ENCODE results near the gene TOMM6.

Gene TOMM6

DNA sequence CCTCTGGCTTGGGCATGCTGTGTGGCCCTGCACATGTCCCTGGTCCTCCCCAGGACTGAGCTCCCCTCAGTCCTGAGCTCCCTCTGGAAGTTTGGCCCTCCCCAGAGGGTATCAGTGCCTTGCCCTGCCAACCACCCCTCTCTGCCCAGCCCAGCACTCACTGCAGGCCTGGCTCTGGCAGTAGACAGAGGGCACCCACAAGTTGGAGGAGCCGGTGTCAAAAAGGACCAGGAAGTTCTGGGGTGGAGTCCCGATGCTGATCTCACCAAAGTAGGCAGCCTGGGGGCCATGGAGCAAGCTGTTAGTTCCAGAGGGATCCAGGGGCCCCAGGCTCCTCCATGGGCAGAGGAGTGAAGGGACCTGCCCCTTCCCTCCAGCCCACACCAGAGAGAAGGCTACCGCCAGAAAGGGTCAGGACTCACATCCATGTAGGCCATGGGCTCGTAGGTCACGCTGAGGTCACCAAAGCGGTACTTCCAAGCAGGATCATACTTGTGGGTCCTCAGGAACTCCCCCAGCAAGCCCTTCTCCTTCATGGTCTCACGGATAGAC, 43.2 kb upstream of the TOMM6 start:
- TF ChIP-seq TCF4 (CRISPR knock-in tag; IDR thresholded peaks at IDR 0.05; ENCODE audit: borderline replicate concordance) (no peak), ZC3H10 (CRISPR knock-in tag; IDR thresholded peaks at IDR 0.05) (no peak)
- no peak for ATAC-seq

DNA sequence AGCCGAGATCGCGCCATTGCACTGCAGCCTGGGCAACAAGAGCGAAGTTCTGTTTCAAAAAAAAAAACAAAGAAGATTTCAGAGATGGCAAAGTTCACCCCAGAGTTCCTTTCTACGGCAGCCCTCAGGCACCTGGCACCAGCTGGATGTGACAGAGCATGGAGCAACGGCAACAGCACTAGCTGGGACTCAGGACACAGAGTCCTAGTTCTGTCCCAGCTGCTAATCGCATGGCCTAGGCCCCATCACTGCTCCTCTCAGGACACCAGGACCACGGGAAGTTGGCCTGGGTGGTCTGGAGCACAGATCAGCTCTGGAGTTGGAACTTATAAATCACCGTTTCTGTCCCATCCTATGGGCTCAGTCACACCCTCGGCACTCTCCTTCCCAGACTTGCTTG, 41.4 kb upstream of the TOMM6 start:
- ATAC-seq, result no peak
- TF ChIP-seq RARB (CRISPR knock-in tag; IDR thresholded peaks at IDR 0.05) (no peak), ISL1 (CRISPR knock-in tag; IDR thresholded peaks at IDR 0.05) (no peak), ZC3H10 (CRISPR knock-in tag; IDR thresholded peaks at IDR 0.05) (no peak), OSR1 (CRISPR knock-in tag; IDR thresholded peaks at IDR 0.05) (no peak), GLIS3 (CRISPR knock-in tag; IDR thresholded peaks at IDR 0.05) (no peak), CSDC2 (CRISPR knock-in tag; IDR thresholded peaks at IDR 0.05) (no peak), PPARA (CRISPR knock-in tag; IDR thresholded peaks at IDR 0.05; ENCODE audit: borderline replicate concordance) (no peak), ESRRG (CRISPR knock-in tag; IDR thresholded peaks at IDR 0.05) (no peak)

DNA sequence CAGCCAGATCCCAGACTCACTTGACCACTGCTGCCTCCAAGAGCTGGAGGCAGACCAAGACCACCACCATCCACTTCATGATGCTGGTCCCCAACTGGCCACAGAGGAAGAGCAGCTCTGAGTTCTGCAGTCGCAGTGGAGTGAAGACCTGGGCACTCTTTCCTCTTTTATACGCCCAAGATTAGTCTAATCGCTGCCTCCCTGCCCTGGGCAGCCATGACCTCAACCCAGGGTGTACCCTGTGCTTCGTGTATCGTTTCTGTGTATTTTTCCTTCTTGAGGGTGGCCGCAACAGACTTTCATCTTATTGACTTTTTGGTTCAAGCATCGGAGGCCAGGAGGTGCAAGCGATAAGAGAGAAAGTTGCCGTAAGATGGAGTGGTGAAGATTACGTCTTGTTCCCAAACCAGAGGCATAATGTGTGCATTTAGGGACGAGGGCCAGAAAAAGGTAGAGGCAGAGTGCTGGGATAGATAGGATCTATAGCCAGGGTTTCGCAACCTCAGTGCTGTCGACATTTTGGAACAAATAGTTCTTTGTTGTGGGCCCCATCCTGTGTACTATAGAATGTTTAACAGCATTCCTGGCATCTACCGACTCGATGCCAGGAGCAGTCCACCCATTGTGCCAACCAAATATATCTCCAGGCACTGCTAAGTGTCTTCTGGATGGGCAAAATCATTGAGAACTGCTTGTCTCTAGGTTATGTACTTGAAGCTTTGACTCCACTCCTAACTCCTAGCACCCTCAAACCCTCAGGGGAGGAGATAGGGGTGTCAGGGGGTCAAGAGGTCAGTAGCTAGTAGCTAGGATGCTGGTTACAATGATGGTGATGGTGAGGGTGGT, 40.0 kb upstream of the TOMM6 start, which contains the start of gene PGC:
PGC (minus strand) TSS at position 142 of the 846 bp plus-strand sequence; CDS start at position 79, 63 bp downstream.
- no peak for TF ChIP-seq ARNTL (CRISPR knock-in tag; IDR thresholded peaks at IDR 0.05; ENCODE audit: borderline replicate concordance, low read depth)
- no peak for TF ChIP-seq TOX (CRISPR knock-in tag; IDR thresholded peaks at IDR 0.05; ENCODE audit: borderline replicate concordance)
- TF ChIP-seq CSDC2 (CRISPR knock-in tag; IDR thresholded peaks at IDR 0.05), result no peak
- no peak for TF ChIP-seq ESRRG (CRISPR knock-in tag; IDR thresholded peaks at IDR 0.05)
- TF ChIP-seq RARB (CRISPR knock-in tag; IDR thresholded peaks at IDR 0.05), result no peak
- TF ChIP-seq, protein P1, sequence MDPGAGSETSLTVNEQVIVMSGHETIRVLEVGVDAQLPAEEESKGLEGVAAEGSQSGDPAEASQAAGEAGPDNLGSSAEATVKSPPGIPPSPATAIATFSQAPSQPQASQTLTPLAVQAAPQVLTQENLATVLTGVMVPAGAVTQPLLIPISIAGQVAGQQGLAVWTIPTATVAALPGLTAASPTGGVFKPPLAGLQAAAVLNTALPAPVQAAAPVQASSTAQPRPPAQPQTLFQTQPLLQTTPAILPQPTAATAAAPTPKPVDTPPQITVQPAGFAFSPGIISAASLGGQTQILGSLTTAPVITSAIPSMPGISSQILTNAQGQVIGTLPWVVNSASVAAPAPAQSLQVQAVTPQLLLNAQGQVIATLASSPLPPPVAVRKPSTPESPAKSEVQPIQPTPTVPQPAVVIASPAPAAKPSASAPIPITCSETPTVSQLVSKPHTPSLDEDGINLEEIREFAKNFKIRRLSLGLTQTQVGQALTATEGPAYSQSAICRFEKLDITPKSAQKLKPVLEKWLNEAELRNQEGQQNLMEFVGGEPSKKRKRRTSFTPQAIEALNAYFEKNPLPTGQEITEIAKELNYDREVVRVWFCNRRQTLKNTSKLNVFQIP (CRISPR knock-in tag; IDR thresholded peaks at IDR 0.05; ENCODE audit: borderline replicate concordance, low read depth), result no peak
- TF ChIP-seq, protein P2, sequence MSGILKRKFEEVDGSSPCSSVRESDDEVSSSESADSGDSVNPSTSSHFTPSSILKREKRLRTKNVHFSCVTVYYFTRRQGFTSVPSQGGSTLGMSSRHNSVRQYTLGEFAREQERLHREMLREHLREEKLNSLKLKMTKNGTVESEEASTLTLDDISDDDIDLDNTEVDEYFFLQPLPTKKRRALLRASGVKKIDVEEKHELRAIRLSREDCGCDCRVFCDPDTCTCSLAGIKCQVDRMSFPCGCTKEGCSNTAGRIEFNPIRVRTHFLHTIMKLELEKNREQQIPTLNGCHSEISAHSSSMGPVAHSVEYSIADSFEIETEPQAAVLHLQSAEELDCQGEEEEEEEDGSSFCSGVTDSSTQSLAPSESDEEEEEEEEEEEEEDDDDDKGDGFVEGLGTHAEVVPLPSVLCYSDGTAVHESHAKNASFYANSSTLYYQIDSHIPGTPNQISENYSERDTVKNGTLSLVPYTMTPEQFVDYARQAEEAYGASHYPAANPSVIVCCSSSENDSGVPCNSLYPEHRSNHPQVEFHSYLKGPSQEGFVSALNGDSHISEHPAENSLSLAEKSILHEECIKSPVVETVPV (CRISPR knock-in tag; IDR thresholded peaks at IDR 0.05), result no peak
- TF ChIP-seq ZFP30 (CRISPR knock-in tag; IDR thresholded peaks at IDR 0.05), result no peak
- TF ChIP-seq TCF4 (CRISPR knock-in tag; IDR thresholded peaks at IDR 0.05; ENCODE audit: borderline replicate concordance), result no peak
- TF ChIP-seq, protein P3, sequence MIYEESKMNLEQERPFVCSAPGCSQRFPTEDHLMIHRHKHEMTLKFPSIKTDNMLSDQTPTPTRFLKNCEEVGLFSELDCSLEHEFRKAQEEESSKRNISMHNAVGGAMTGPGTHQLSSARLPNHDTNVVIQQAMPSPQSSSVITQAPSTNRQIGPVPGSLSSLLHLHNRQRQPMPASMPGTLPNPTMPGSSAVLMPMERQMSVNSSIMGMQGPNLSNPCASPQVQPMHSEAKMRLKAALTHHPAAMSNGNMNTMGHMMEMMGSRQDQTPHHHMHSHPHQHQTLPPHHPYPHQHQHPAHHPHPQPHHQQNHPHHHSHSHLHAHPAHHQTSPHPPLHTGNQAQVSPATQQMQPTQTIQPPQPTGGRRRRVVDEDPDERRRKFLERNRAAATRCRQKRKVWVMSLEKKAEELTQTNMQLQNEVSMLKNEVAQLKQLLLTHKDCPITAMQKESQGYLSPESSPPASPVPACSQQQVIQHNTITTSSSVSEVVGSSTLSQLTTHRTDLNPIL (CRISPR knock-in tag; IDR thresholded peaks at IDR 0.05; ENCODE audit: low read depth), result no peak
- TF ChIP-seq GLIS3 (CRISPR knock-in tag; IDR thresholded peaks at IDR 0.05), result no peak
- TF ChIP-seq BACH2 (CRISPR knock-in tag; IDR thresholded peaks at IDR 0.05; ENCODE audit: borderline replicate concordance), result no peak
- TF ChIP-seq OSR1 (CRISPR knock-in tag; IDR thresholded peaks at IDR 0.05), result no peak
- no peak for TF ChIP-seq ZNF565 (CRISPR knock-in tag; conservative IDR thresholded peaks at IDR 0.05; ENCODE audit: low read depth)
- ATAC-seq, result no peak

DNA sequence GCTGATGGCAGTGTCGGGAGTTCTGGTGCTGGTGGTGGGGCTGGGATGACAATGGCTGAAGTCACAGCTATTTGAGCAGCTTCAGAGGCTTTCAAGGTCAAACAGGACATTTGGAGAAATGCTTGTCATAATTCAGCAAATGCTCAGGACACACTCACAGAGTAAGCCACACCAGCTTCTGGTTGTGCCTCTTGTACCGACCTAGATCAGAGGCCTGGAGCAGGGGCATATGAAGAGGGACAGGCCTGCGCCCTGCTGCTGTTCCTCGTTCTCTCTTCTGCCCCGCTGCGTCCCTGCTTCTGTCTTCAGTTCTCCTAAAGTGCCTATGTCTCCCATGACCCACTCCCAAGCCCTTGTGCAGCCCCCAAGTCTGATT, 39.4 kb upstream of the TOMM6 start:
- TF ChIP-seq ZNF70 (CRISPR knock-in tag; IDR thresholded peaks at IDR 0.05) (no peak), ZFP30 (CRISPR knock-in tag; IDR thresholded peaks at IDR 0.05) (no peak), ISL1 (CRISPR knock-in tag; IDR thresholded peaks at IDR 0.05) (no peak), SNAI2 (CRISPR knock-in tag; IDR thresholded peaks at IDR 0.05) (no peak)
- TF ChIP-seq, protein P3 (CRISPR knock-in tag; IDR thresholded peaks at IDR 0.05; ENCODE audit: low read depth), result no peak
- TF ChIP-seq, protein P1 (CRISPR knock-in tag; IDR thresholded peaks at IDR 0.05; ENCODE audit: borderline replicate concordance, low read depth), result no peak
- ATAC-seq, result no peak

All from SK-N-SH treated with all-trans-retinoic acid at 6 μM for 48 hours (cell line).